NCI-H2081 treated with DMSO at 0.1 percent for 48 hours (cell line): Measurements from ENCODE around the gene PALLD.
"Not testable (repeated sequence)": the region's sequence is repeated elsewhere in the genome, so short reads cannot be mapped to it uniquely, and the experiment has no call there.

ENCODE experiments used
- DNase-seq: peaks from one replicate; lab custom pipeline; 2025; lab: John Stamatoyannopoulos, UW

The PALLD gene

DNA sequence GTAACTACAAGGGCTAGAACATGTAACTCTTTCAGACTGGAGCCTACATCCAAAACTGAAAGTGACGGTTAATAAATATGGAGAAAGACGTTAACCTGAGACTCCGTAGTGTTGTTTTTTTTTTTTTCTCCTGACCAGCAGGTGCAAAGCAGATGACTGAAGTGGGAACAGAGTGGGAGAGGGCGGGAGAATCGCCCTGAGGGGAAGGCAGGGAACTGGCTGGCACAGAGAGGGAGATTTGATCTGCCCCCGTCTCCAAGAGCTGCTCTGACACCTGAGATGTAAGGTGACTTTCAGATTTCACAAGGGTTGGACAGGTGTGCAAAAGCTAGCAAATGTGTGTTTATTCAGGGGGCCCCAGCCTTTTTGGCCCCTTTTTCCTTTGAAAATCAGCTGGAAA is 180.2 kb downstream of the PALLD start:
- no peak for DNase-seq

- DNase-seq: no peak
These were observed 181.0 kb downstream of the PALLD start for GRCh38 chr4:168677879-168678278.

DNA sequence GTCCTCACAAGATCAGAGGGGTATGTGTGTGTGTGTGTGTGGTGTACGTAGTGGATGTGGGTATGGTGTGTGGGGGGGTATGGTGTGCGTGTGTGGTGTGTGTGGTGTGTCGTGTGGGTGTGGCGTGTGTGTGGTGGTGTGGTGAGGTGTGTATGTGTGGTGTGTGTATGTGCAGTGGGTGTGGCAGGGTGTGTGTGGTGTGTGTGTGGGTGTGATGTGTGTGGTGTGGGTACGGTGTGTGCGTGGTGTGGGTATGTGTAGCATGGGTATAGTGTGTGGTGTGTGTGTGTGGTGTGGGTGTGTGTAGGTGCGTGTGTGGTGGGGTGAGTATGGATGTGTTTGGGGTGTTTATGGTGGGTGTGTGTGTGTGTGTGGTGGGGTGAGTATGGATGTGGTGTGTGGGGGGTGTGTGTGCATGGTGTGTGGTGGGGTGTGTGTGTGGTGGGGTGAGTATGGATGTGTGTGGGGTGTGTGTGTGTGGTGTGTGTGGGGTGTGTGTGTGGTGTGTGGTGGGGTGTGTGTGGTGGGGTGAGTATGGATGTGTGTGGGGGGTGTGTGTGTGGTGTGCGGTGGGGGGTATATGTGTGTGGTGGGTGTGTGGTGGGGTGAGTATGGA is 182.0 kb downstream of the PALLD start:
- DNase-seq: no peak

DNA sequence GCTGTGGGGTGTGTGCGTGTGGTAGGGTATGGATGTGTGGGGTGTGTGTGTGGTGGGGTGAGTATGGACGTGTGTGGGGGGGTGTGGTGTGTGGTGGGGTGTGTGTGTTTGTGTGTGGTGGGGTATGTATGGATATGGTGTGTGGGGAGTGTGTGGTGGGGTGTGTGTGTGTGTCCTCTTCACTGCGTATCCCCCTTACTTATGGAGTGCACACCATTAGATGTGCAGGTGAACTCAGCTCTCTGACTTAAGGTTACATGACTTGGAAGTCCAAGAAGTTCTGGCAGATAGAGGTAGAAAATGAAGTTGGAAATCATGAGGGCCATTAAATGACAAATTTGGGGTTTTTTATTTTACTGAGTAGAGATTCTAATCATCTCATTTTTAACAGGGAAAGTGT is 182.5 kb downstream of the PALLD start:
- no peak for DNase-seq

DNA sequence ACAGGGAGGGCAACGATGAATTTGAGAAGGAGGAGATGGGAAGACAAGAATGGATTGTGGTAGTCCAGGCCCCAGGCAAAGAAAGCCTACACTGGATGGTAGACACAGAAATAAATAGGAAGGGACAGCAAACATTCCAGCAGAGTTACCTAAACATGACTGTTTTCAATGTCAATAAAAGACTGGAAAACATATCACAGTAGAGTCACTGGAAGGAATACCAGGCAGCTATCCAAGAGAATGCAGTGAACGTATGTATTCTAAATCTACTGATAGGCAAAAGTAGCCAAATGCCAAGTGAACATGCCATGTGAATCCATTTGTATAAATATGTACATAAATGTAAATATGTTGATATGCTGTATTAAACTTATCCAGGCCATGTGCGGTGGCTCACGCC is 183.0 kb downstream of the PALLD start:
- no peak for DNase-seq

GRCh38 chr4:168682898-168683500 is 186.1 kb downstream of the PALLD start:
- DNase-seq: no peak

DNA sequence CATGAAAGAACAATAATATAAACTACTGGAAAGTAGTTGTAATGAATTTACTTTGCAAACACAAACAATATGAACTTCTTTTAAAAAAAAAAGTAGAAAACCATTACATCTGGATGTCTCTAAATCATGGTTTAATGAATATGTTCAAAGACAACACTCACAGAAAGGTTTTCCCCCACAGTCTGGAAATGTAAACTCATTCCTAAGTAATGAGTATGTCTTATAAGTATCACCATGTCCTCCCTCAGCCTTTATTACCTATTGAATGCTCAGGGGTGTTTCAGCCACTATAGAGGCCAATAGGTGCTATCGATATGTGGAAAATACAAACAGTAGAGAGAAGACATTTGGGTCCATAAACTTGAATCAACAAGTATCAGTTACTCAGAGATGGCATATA is 186.7 kb downstream of the PALLD start:
- DNase-seq: no peak

GRCh38 chr4:168685136-168685809 is 188.4 kb downstream of the PALLD start:
- DNase-seq: no peak

DNA sequence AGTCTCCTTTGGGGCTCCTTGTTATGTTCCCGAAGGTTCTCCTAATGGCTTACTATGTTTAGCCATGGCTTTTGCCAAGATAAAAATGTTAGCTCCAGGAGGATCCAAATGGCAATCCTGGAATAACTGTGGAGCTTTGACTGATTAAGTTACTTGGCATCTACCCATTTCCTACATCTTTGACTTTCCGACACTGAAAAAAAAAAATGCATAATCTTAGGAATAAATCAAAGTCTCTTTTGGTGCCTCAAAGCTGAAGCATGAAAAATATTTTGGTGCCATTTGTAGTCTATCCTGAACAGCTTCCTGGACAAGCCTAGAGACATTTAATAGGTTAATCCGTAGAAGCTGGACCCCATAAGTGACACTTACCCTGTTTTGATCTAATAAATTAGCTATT is 191.7 kb downstream of the PALLD start:
- no peak for DNase-seq

GRCh38 chr4:168689791-168690190 is 192.9 kb downstream of the PALLD start:
- no peak for DNase-seq

DNA sequence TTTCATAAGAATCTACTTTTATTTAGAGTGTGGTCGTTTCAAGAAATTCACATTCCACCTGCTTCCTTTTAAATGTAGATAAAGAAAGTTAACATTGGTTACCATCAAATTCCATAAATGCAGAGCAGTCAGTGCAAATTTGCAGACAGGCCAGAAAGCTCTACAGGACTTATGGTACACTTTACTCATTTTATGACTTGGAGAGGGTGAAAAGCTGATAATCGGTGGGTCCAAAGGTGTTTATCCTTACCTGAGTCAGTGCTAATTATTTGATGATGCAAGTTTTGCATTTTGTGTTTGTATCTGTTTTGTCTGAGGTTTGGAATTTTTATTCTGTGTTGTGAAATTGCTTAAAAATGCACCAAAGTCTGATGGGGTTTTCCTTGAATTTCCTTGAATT is 193.3 kb downstream of the PALLD start:
- no peak for DNase-seq

- DNase-seq: no peak
These were observed 194.9 kb downstream of the PALLD start for GRCh38 chr4:168691631-168692369.

- no peak for DNase-seq
These were observed 197.1 kb downstream of the PALLD start for GRCh38 chr4:168693750-168694490.

- no peak for DNase-seq
These were observed 197.8 kb downstream of the PALLD start for GRCh38 chr4:168694667-168695066.

GRCh38 chr4:168695288-168695687 is 198.4 kb downstream of the PALLD start:
- DNase-seq: no peak

- DNase-seq: no peak
These were observed 199.4 kb downstream of the PALLD start for GRCh38 chr4:168696280-168696679.

GRCh38 chr4:168696826-168697225 is 200.0 kb downstream of the PALLD start:
- DNase-seq: no peak

GRCh38 chr4:168699224-168699878 is 202.5 kb downstream of the PALLD start:
- DNase-seq: no peak

- DNase-seq: no peak
These were observed 204.2 kb downstream of the PALLD start for GRCh38 chr4:168701061-168701460.

- DNase-seq: not testable (repeated sequence)
These were observed 205.8 kb downstream of the PALLD start for GRCh38 chr4:168702581-168703087.

DNA sequence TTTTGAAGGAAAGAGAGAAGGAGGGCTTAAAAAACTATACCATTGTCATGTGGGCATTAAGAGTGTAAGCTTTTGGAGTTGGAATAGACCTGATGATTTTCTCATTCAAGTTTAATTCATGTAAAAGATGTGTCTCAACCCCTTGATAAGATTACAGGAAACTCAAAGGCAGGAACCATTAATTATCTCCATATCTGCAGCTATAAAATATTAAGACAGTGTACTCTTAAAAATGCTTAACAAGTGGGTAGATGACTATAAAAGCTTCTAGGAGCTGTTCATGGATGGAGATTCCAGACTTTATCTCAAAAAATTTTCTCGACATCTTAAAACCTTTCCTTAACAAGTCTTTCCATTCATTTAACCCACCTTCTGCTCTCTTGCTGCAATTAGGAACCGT is 208.3 kb downstream of the PALLD start:
- DNase-seq: no peak
